Kidney (tissue), 14 donors: ENCODE results near the gene TEX10. TPM values are rescaled to one million over a fixed set of nuclear protein-coding genes. Genes with fewer than 3 reads are reported as not detected.

Experiments
- DNase-seq, 5 donors: peaks; one replicate each; pipeline ENCODE4 v3.0.0-alpha.2; 2013 to 2020
- FAIRE-seq: peaks from 2 replicates; lab custom pipeline; 2012; peaks lifted over from hg19 to GRCh38; lab: Jason Lieb, UNC
- H3K27ac ChIP-seq, 2 donors: one replicate each; pipeline ENCODE4 v1.7.0; 2013; ENCODE audit warnings: low read depth in 2 of 2, low read length in 2 of 2, inconsistent platforms in 1 of 2
- H3K27me3 ChIP-seq: one replicate; pipeline ENCODE4 v1.7.1; 2013; ENCODE audit warnings: low read length, inconsistent platforms; ENCODE audit not compliant: control insufficient read depth, insufficient read depth
- H3K36me3 ChIP-seq, 3 donors: one replicate each; pipeline versions ENCODE4 v1.7.0 to v1.7.1; 2013; ENCODE audit warnings: low read length in 3 of 3, control low read depth in 1 of 3, inconsistent platforms in 1 of 3; ENCODE audit not compliant: insufficient read depth in 3 of 3, control insufficient read depth in 2 of 3
- H3K4me1 ChIP-seq, 3 donors: one replicate each; pipeline versions ENCODE4 v1.7.0 to v1.7.1; 2013; ENCODE audit warnings: low read length in 3 of 3, inconsistent platforms in 1 of 3, low read depth in 1 of 3; ENCODE audit not compliant: control insufficient read depth in 2 of 3, insufficient read depth in 2 of 3
- H3K4me3 ChIP-seq, 3 donors: one replicate each; pipeline versions ENCODE4 v1.7.0 to v1.8.1; 2013; ENCODE audit warnings: low read length in 3 of 3, control low read depth in 1 of 3, inconsistent platforms in 1 of 3
- H3K9ac ChIP-seq, 3 donors: one replicate each; pipeline versions ENCODE4 v1.7.0 to v1.7.1; 2013; ENCODE audit warnings: low read length in 3 of 3, control low read depth in 1 of 3, inconsistent platforms in 1 of 3
- H3K9me3 ChIP-seq, 3 donors: one replicate each; pipeline versions ENCODE4 v1.7.0 to v1.7.1; 2013; ENCODE audit warnings: low read length in 3 of 3, control low read depth in 1 of 3, inconsistent platforms in 1 of 3; ENCODE audit not compliant: control insufficient read depth in 2 of 3, insufficient read depth in 1 of 3
- CTCF ChIP-seq: IDR thresholded peaks from 3 replicates; pipeline ENCODE4 v1.5.1; 2012; ENCODE audit warnings: mild to moderate bottlenecking, moderate library complexity, borderline replicate concordance; ENCODE audit not compliant: insufficient read depth; ENCODE audit errors: extremely low read depth
- intact Hi-C: fragments of 100-400 bp; cut with DNase I; formaldehyde crosslinking; loops from one replicate; pipeline ENCODE4 v1.11.1; 2022
- polyA plus RNA-seq: library from polyadenylated mRNA; stranded (reverse); fragments of 350-450 nt; fragmentation: Illumina TruSeq; extraction: RNeasy Lipid Tissue Mini Kit (QIAGEN cat#74804); gene quantifications from one replicate; pipeline ENCODE4 v1.2.3, GENCODE V29; 2014; ENCODE audit warnings: low read depth, low replicate concordance; ENCODE audit not compliant: insufficient read depth
- total RNA-seq: library from RNA; stranded (reverse); fragmentation: NEBNext Ultra II Directional; extraction: Animal tissue kit (Norgen Biotek cat#: 25700); gene quantifications from one replicate; pipeline ENCODE4 v1.2.1, GENCODE V29; 2021
- donor health status: control.
- donor health status: control.
- donor health status: control.
- donor health status: control.
- donor health status: control.
- donor health status: DM: yes; HTN: yes; CAD: no.
- donor health status: Normal renal cell carcinoma (clear cell type).

TEX10 gene
- total and polyA plus RNA-seq, 2 donors from 2014 or later, result 6.8 to 12.1 TPM

GRCh38 chr9:100281676-100282387, 70.9 kb downstream of the TEX10 start:
- Histone ChIP-seq H3K27me3 (no peaks in the 10 kb centered on the region), H3K9ac (no peak overlapping the region), H3K4me3 (no peak overlapping the region), H3K27ac (no peak overlapping the region), H3K4me1 (no peaks in the 10 kb centered on the region), H3K9me3 (peaks cover 0 to 17% (median 0%) of the 10 kb centered on the region in 3 donors), H3K36me3 (peaks cover 7 to 19% (median 9%) of the 10 kb centered on the region in 3 donors)
- no peak for TF ChIP-seq CTCF
- DNase-seq, result no peak
- no peak for FAIRE-seq
- intact Hi-C loops, result no loop called here

DNA sequence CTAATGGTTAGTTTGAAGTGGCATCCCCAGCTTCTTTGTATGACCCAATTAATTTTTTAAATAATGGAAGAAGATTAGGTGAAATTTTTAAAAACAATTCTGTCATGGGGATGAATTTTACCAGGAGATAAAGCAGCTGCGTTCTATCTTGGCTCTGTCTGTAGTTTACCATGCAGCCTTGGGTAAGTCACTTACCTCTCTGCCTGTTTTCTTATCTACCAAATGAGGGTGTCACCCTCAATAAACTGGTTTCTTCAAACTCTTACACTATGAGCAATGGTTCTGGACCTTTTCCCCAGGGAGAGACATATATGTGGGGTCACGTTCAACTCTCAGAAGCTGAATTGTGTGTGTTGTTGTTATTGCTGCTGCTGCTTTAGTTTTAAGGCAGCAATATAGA, 71.7 kb downstream of the TEX10 start:
- peaks cover 7 to 19% (median 9%) of the 10 kb centered on the region in 3 donors for H3K36me3 ChIP-seq
- DNase-seq (no peak), FAIRE-seq (no peak)
- no peak overlapping the region for H3K27ac ChIP-seq
- peaks cover 0 to 17% (median 0%) of the 10 kb centered on the region in 3 donors for H3K9me3 ChIP-seq
- H3K4me3 ChIP-seq, result no peak overlapping the region
- no peaks in the 10 kb centered on the region for H3K4me1 ChIP-seq
- no peaks in the 10 kb centered on the region for H3K27me3 ChIP-seq
- H3K9ac ChIP-seq, result no peak overlapping the region
- TF ChIP-seq CTCF, result no peak
- intact Hi-C loops, result no loop called here

DNA sequence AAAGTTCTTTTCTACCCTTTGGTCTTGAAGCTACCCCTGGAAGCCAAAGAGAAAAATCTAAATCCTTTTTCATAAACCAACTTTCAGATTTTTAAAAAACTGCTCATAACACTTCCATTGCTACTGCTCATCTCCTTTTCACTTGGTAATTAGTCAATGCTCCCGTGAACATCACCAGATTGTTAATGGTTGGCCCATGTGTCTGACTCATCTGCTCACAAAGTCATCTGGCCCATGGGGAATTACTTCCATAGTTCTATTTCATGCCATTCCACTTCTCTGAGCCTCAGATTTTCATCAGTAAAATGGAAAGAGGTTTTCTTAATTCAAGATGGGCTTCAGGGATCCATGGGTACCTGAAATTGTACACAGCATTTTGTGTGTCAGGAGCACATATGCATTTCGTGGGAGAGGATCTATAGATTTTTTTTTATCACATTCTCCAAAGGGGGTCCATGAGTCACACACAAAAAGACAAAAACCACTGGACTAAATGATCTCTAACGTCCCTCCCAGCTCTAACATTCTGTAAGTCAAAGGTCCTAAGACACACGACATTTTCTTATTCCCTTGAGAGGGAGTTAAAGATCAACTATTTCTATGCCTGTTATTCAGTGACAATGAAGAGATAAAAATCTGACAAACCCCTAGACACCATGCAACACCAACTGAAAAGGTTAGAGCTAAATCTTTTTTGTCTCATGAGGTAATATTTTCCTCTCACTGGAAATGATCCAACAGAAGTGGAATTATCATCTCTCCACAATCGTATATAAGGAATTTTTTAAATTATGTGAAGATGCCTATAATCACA, 75.4 kb downstream of the TEX10 start:
- no peaks in the 10 kb centered on the region for H3K27me3 ChIP-seq
- no peak for TF ChIP-seq CTCF
- H3K27ac ChIP-seq, result no peak overlapping the region
- no peaks in the 10 kb centered on the region for H3K9me3 ChIP-seq
- H3K9ac ChIP-seq, result no peak overlapping the region
- no peak overlapping the region for H3K4me3 ChIP-seq
- FAIRE-seq, result no peak
- intact Hi-C loops, result no loop called here
- H3K4me1 ChIP-seq, result no peaks in the 10 kb centered on the region
- no peak for DNase-seq
- H3K36me3 ChIP-seq, result peaks cover 0 to 3% (median 0%) of the 10 kb centered on the region in 3 donors
